Mesodermal cell (in vitro differentiated cells): ENCODE data around the gene THRAP3.
"Not testable (repeated sequence)": the region's sequence is repeated elsewhere in the genome, so short reads cannot be mapped to it uniquely, and the experiment has no call there.

Source experiments
- H3K27ac ChIP-seq: 2 replicates; pipeline ENCODE4 v1.7.0; 2013; ENCODE audit warnings: mild to moderate bottlenecking, low read depth, low read length, moderate library complexity; ENCODE audit not compliant: severe bottlenecking
- H3K36me3 ChIP-seq: 2 replicates; pipeline ENCODE4 v1.7.1; 2013; ENCODE audit warnings: mild to moderate bottlenecking, low read length, moderate library complexity; ENCODE audit not compliant: control insufficient read depth, insufficient read depth
- H3K4me1 ChIP-seq: one replicate; pipeline ENCODE4 v1.7.1; 2013; ENCODE audit warnings: mild to moderate bottlenecking, low read length; ENCODE audit not compliant: insufficient read depth, control insufficient read depth, poor library complexity, severe bottlenecking
- H3K4me3 ChIP-seq: 2 replicates; pipeline ENCODE4 v1.7.0; 2013; ENCODE audit warnings: low read length, control low read depth, mild to moderate bottlenecking; ENCODE audit not compliant: insufficient read depth, poor library complexity, severe bottlenecking; ENCODE audit errors: extremely low read depth
- H3K9me3 ChIP-seq: 2 replicates; pipeline ENCODE4 v1.7.1; 2013; ENCODE audit warnings: mild to moderate bottlenecking, low read length, moderate library complexity; ENCODE audit not compliant: control insufficient read depth
- WGBS, 2 experiments: methylation state at CpG; one replicate each; pipeline ENCODE4 v1.1.5; 2013; ENCODE audit warnings: missing lambda C conversion rate in 2 of 2; ENCODE audit not compliant: insufficient coverage in 2 of 2; 5-methylcytosine and 5-hydroxymethylcytosine counted together

THRAP3 gene

GRCh38 chr1:36252482-36252824, 28.2 kb downstream of the THRAP3 start:
- H3K27ac ChIP-seq, H3K4me1 ChIP-seq, H3K9me3 ChIP-seq, H3K4me3 ChIP-seq: not testable (repeated sequence)
- H3K36me3 ChIP-seq: peaks cover 52% of the 10 kb centered on the region
- 90 to 100% methylated on average over 4 to 5 of the region's 6 CpGs for WGBS, 2 experiments

- peaks cover 50% of the 10 kb centered on the region for H3K36me3 ChIP-seq
- 83 to 100% methylated on average over 2 of the region's 5 CpGs for WGBS, 2 experiments
- no peaks in the 10 kb centered on the region for H3K4me1 ChIP-seq
- H3K9me3 ChIP-seq: no peaks in the 10 kb centered on the region
- no peak overlapping the region for H3K27ac ChIP-seq
- H3K4me3 ChIP-seq: no peak overlapping the region
Measured at GRCh38 chr1:36253161-36253862, 29.1 kb downstream of the THRAP3 start.

GRCh38 chr1:36256558-36257374, 32.5 kb downstream of the THRAP3 start:
- no peaks in the 10 kb centered on the region for H3K9me3 ChIP-seq
- H3K4me3 ChIP-seq: no peak overlapping the region
- no peaks in the 10 kb centered on the region for H3K4me1 ChIP-seq
- 82 to 88% methylated on average over 7 to 12 of the region's 15 CpGs for WGBS, 2 experiments
- no peak overlapping the region for H3K27ac ChIP-seq
- H3K36me3 ChIP-seq: peaks cover 63% of the 10 kb centered on the region

GRCh38 chr1:36257375-36257767, 33.1 kb downstream of the THRAP3 start:
- Histone ChIP-seq H3K27ac (no peak overlapping the region), H3K4me1 (no peaks in the 10 kb centered on the region), H3K4me3 (no peak overlapping the region), H3K9me3 (no peaks in the 10 kb centered on the region), H3K36me3 (peaks cover 59% of the 10 kb centered on the region)
- 81 to 95% methylated on average over 2 of the region's 2 CpGs for WGBS, 2 experiments

GRCh38 chr1:36258960-36259344, 34.7 kb downstream of the THRAP3 start:
- no CpG with 5 or more reads among the region's 1 CpG for WGBS, 2 experiments
- Histone ChIP-seq H3K36me3 (peaks cover 63% of the 10 kb centered on the region), H3K4me1 (no peaks in the 10 kb centered on the region)

GRCh38 chr1:36268981-36269380, 44.7 kb downstream of the THRAP3 start:
- Histone ChIP-seq H3K9me3 (no peaks in the 10 kb centered on the region), H3K36me3 (peaks cover 78% of the 10 kb centered on the region), H3K4me3 (no peak overlapping the region), H3K27ac (no peak overlapping the region), H3K4me1 (peaks cover 4% of the 10 kb centered on the region)
- 95 to 100% methylated on average over 4 to 5 of the region's 6 CpGs for WGBS, 2 experiments

More at GRCh38 chr1:36258960-36259344, 34.7 kb downstream of the THRAP3 start:
- no peak overlapping the region for H3K27ac ChIP-seq
- no peaks in the 10 kb centered on the region for H3K9me3 ChIP-seq
- H3K4me3 ChIP-seq: no peak overlapping the region

- peaks cover 4% of the 10 kb centered on the region for H3K4me1 ChIP-seq
- H3K27ac ChIP-seq: no peak overlapping the region
- H3K4me3 ChIP-seq: no peak overlapping the region
- no peaks in the 10 kb centered on the region for H3K9me3 ChIP-seq
- 95 to 96% methylated on average over 2 of the region's 2 CpGs for WGBS, 2 experiments
- H3K36me3 ChIP-seq: peaks cover 78% of the 10 kb centered on the region
Measured at GRCh38 chr1:36269408-36269838, 45.2 kb downstream of the THRAP3 start.

- peaks cover 4% of the 10 kb centered on the region for H3K4me1 ChIP-seq
- H3K27ac ChIP-seq: peak overlapping the region; percentile 20
- peaks cover 68% of the 10 kb centered on the region for H3K36me3 ChIP-seq
- no peaks in the 10 kb centered on the region for H3K9me3 ChIP-seq
- WGBS, 2 experiments: 95 to 100% methylated on average over 2 to 3 of the region's 5 CpGs
- H3K4me3 ChIP-seq: no peak overlapping the region
Measured at GRCh38 chr1:36273024-36273423, 48.8 kb downstream of the THRAP3 start.

GRCh38 chr1:36274201-36274600, 50.0 kb downstream of the THRAP3 start:
- WGBS, 2 experiments: no CpG with 5 or more reads among the region's 1 CpG
- no peak overlapping the region for H3K27ac ChIP-seq
- peaks cover 62% of the 10 kb centered on the region for H3K36me3 ChIP-seq
- H3K4me1 ChIP-seq: peaks cover 4% of the 10 kb centered on the region
- H3K9me3 ChIP-seq: no peaks in the 10 kb centered on the region
- H3K4me3 ChIP-seq: no peak overlapping the region

- WGBS, 2 experiments: 100% methylated on average over 2 to 3 of the region's 6 CpGs
- Histone ChIP-seq H3K27ac (no peak overlapping the region), H3K36me3 (peaks cover 58% of the 10 kb centered on the region), H3K9me3 (no peaks in the 10 kb centered on the region), H3K4me1 (peaks cover 4% of the 10 kb centered on the region), H3K4me3 (no peak overlapping the region)
Measured at GRCh38 chr1:36276688-36277087, 52.4 kb downstream of the THRAP3 start.
